PFSK-1 (cell line): ENCODE data around the gene OPCML.

Experiments
- FOXP2 ChIP-seq: optimal IDR thresholded peaks from 2 replicates; pipeline ENCODE3; 2011; ENCODE audit warnings: borderline replicate concordance, control low read depth, inconsistent platforms; ENCODE audit not compliant: insufficient read depth; ENCODE audit errors: extremely low read length, extremely low read depth
- POLR2AphosphoS5 ChIP-seq: IDR thresholded peaks from 2 replicates; pipeline ENCODE4 v1.6.1; 2012; ENCODE audit warnings: low read depth, mild to moderate bottlenecking, control low read depth, low read length, moderate library complexity
- REST ChIP-seq, 2 experiments: IDR thresholded peaks; 2 replicates each; pipeline versions ENCODE4 v1.6.1 to v1.8.0; 2011 to 2012; ENCODE audit warnings: low read depth in 2 of 2, low read length in 2 of 2, control low read depth in 1 of 2, inconsistent platforms in 1 of 2, mild to moderate bottlenecking in 1 of 2, moderate library complexity in 1 of 2; ENCODE audit not compliant: insufficient read depth in 1 of 2
- SIN3A ChIP-seq: IDR thresholded peaks from 2 replicates; pipeline ENCODE4 v1.6.1; 2012; ENCODE audit warnings: mild to moderate bottlenecking, low read length, moderate library complexity, borderline replicate concordance; ENCODE audit not compliant: insufficient read depth
- TAF1 ChIP-seq: IDR thresholded peaks from 2 replicates; pipeline ENCODE4 v1.6.1; 2012; ENCODE audit warnings: low read length, control low read depth, borderline replicate concordance; ENCODE audit not compliant: insufficient read depth

OPCML gene

GRCh38 chr11:133385781-133386180, 146.5 kb downstream of the OPCML start:
- TF ChIP-seq REST (IDR thresholded peaks at IDR 0.05; ENCODE audit: insufficient read depth in 1 of 2, low read depth in 2 of 2, low read length in 2 of 2) (no peak), TAF1 (no peak), SIN3A (no peak), POLR2AphosphoS5 (no peak), FOXP2 (no peak)

GRCh38 chr11:133384731-133385130, 147.6 kb downstream of the OPCML start:
- TF ChIP-seq POLR2AphosphoS5 (no peak), REST (IDR thresholded peaks at IDR 0.05; ENCODE audit: insufficient read depth in 1 of 2, low read depth in 2 of 2, low read length in 2 of 2) (no peak), SIN3A (no peak), FOXP2 (no peak), TAF1 (no peak)

- TF ChIP-seq POLR2AphosphoS5 (no peak), FOXP2 (no peak), REST (IDR thresholded peaks at IDR 0.05; ENCODE audit: insufficient read depth in 1 of 2, low read depth in 2 of 2, low read length in 2 of 2) (no peak), TAF1 (no peak), SIN3A (no peak)
These were observed 148.6 kb downstream of the OPCML start for GRCh38 chr11:133383689-133384088.

GRCh38 chr11:133383201-133383600, 149.1 kb downstream of the OPCML start:
- no peak for TF ChIP-seq TAF1

GRCh38 chr11:133382131-133382812, 150.0 kb downstream of the OPCML start:
- TF ChIP-seq REST (IDR thresholded peaks at IDR 0.05; ENCODE audit: insufficient read depth in 1 of 2, low read depth in 2 of 2, low read length in 2 of 2), result no peak
- no peak for TF ChIP-seq SIN3A
- TF ChIP-seq FOXP2, result no peak
- TF ChIP-seq POLR2AphosphoS5, result no peak
- TF ChIP-seq TAF1, result no peak
